HepG2 (cell line): ENCODE results near the gene E2F1. TPM values are rescaled to one million over a fixed set of nuclear protein-coding genes. Genes with fewer than 3 reads are reported as not detected.

ENCODE experiments used
- ATAC-seq: fragments of 200-7000 bp; cut with Tn5 transposase; 3 replicates; pipeline ENCODE4 v1.9.1; 2020; ENCODE audit warnings: mild to moderate bottlenecking, moderate library complexity
- BruUV-seq: library from RNA; stranded (reverse); fragments of 400-500 nt; replicated peaks from 2 replicates; lab custom pipeline; 2021; lab: Mats Ljungman, UMichigan
- CTCF ChIA-PET: fragments of 300-600 bp; formaldehyde crosslinking; extraction: SDS; loops from one replicate; lab custom pipeline; 2021; ENCODE audit warnings: low total read pairs, inconsistent platforms, low intra/inter-chr PET ratio; lab: Yijun Ruan, JAX
- POLR2A ChIA-PET: fragments of 350-600 bp; sonication (Branson Sonifier 250); formaldehyde crosslinking; loops from one replicate; lab custom pipeline; 2020; ENCODE audit warnings: antibody characterized with exemption, inconsistent platforms; lab: Yijun Ruan, JAX
- DNase-seq: peaks from one replicate; pipeline ENCODE4 v3.0.0-alpha.2; 2015; ENCODE audit warnings: low spot score
- FAIRE-seq: peaks from 3 replicates; lab custom pipeline; 2011; peaks lifted over from hg19 to GRCh38; lab: Jason Lieb, UNC
- H2AFZ ChIP-seq: one replicate; pipeline ENCODE4 v1.6.1; 2011; ENCODE audit warnings: low read length, inconsistent platforms
- H3K27ac ChIP-seq: fragments of 300-600 bp; 3 replicates; pipeline ENCODE4 v1.8.0; 2011; ENCODE audit warnings: mixed run types, mild to moderate bottlenecking, mixed read lengths, low read length, inconsistent platforms; ENCODE audit not compliant: insufficient read depth; ENCODE audit errors: extremely low read length
- H3K27me3 ChIP-seq, 2 experiments: fragments of 200-600 bp in 1 of 2; 2 replicates in 1 of 2; 3 replicates in 1 of 2; pipeline versions ENCODE4 v1.6.0 to v1.8.0; 2011; ENCODE audit warnings: low read length in 2 of 2, mild to moderate bottlenecking in 2 of 2, moderate library complexity in 2 of 2, inconsistent platforms in 1 of 2; ENCODE audit not compliant: insufficient read depth in 2 of 2, control insufficient read depth in 1 of 2
- H3K36me3 ChIP-seq, 2 experiments: fragments of 200-600 bp in 1 of 2; replicated peaks in 1 of 2; 2 replicates in 1 of 2; 3 replicates in 1 of 2; pipeline versions ENCODE4 v1.5.1 to v1.8.0; 2011; ENCODE audit warnings: low read length in 2 of 2, inconsistent platforms in 1 of 2; ENCODE audit not compliant: insufficient read depth in 2 of 2, control insufficient read depth in 1 of 2
- H3K4me1 ChIP-seq: 2 replicates; pipeline ENCODE4 v1.5.1; 2012; ENCODE audit warnings: low read length, inconsistent platforms; ENCODE audit not compliant: insufficient read depth
- H3K4me2 ChIP-seq: 2 replicates; pipeline ENCODE4 v1.6.0; 2011; ENCODE audit warnings: low read depth, low read length, inconsistent platforms
- H3K4me3 ChIP-seq, 3 experiments: fragments of 200-600 bp in 1 of 3; sonication (generic), shearing (Covaris generic) in 1 of 3; replicated peaks in 1 of 3; 2 replicates each; pipeline ENCODE4 v1.5.1; 2011 to 2016; ENCODE audit warnings: low read length in 3 of 3, inconsistent platforms in 2 of 3, low read depth in 2 of 3, mild to moderate bottlenecking in 2 of 3, control low read depth in 1 of 3, mixed read lengths in 1 of 3; ENCODE audit not compliant: insufficient read depth in 1 of 3
- H3K79me2 ChIP-seq: one replicate; pipeline ENCODE4 v1.6.1; 2011; ENCODE audit warnings: low read length, inconsistent platforms; ENCODE audit not compliant: insufficient read depth
- H3K9ac ChIP-seq: 2 replicates; pipeline ENCODE4 v1.6.0; 2011; ENCODE audit warnings: mild to moderate bottlenecking, low read depth, low read length, inconsistent platforms; ENCODE audit not compliant: insufficient read depth
- H3K9me3 ChIP-seq: 2 replicates; pipeline ENCODE4 v1.5.1; 2012; ENCODE audit warnings: mild to moderate bottlenecking, low read length
- H4K20me1 ChIP-seq: 2 replicates; pipeline ENCODE4 v1.6.0; 2011; ENCODE audit warnings: inconsistent platforms, mild to moderate bottlenecking, low read length, moderate library complexity; ENCODE audit not compliant: insufficient read depth
- CEBPG ChIP-seq: IDR thresholded peaks from 2 replicates; pipeline ENCODE4 v1.6.1; 2016
- LCORL ChIP-seq, 2 experiments: fragments of 450-650 bp in 1 of 2; sonication (generic) in 1 of 2; formaldehyde crosslinking in 1 of 2; IDR thresholded peaks; 2 replicates each; pipeline versions ENCODE4 v1.5.0 to v1.6.1; 2017 to 2020; ENCODE audit warnings: antibody characterized with exemption in 1 of 2, missing genetic modification reagents in 1 of 2
- REPIN1 ChIP-seq: sonication (generic); formaldehyde crosslinking; IDR thresholded peaks from 2 replicates; pipeline ENCODE4 v1.8.0; 2022; ENCODE audit warnings: missing genetic modification reagents, low read depth, mild to moderate bottlenecking, borderline replicate concordance
- SALL2 ChIP-seq: sonication (generic); formaldehyde crosslinking; IDR thresholded peaks from 2 replicates; pipeline ENCODE4 v1.8.1; 2023; ENCODE audit warnings: mild to moderate bottlenecking, missing genetic modification reagents, inconsistent platforms
- ZMYM4 ChIP-seq: sonication (generic); formaldehyde crosslinking; IDR thresholded peaks from 2 replicates; pipeline ENCODE4 v1.8.1; 2023; ENCODE audit warnings: mild to moderate bottlenecking, missing genetic modification reagents
- ZNF263 ChIP-seq: sonication (generic); formaldehyde crosslinking; IDR thresholded peaks from 2 replicates; pipeline ENCODE4 v1.4.0; 2020; ENCODE audit warnings: missing genetic modification reagents
- ZNF282 ChIP-seq: fragments of 450-650 bp; IDR thresholded peaks from 2 replicates; pipeline ENCODE4 v1.6.1; 2018; ENCODE audit not compliant: partially characterized antibody
- ZNF292 ChIP-seq: sonication (generic); formaldehyde crosslinking; IDR thresholded peaks from 2 replicates; pipeline ENCODE4 v1.8.1; 2022; ENCODE audit warnings: mild to moderate bottlenecking, low read depth, missing genetic modification reagents, borderline replicate concordance
- ZNF326 ChIP-seq: sonication (generic); formaldehyde crosslinking; IDR thresholded peaks from 2 replicates; pipeline ENCODE4 v1.4.0; 2020; ENCODE audit warnings: missing genetic modification reagents, borderline replicate concordance
- ZNF546 ChIP-seq: sonication (generic); formaldehyde crosslinking; conservative IDR thresholded peaks from 2 replicates; pipeline ENCODE4 v1.8.1; 2023; ENCODE audit warnings: mild to moderate bottlenecking, missing genetic modification reagents
- ZNF674 ChIP-seq: sonication (generic); formaldehyde crosslinking; IDR thresholded peaks from 2 replicates; pipeline ENCODE4 v1.5.0; 2020; ENCODE audit warnings: low read depth, mild to moderate bottlenecking, missing genetic modification reagents
- ZNF773 ChIP-seq: sonication (generic); formaldehyde crosslinking; IDR thresholded peaks from 2 replicates; pipeline ENCODE4 v1.4.0; 2020; ENCODE audit warnings: missing genetic modification reagents, borderline replicate concordance
- ZSCAN20 ChIP-seq: sonication (generic); formaldehyde crosslinking; IDR thresholded peaks from 2 replicates; pipeline ENCODE4 v1.4.0; 2020; ENCODE audit warnings: missing genetic modification reagents, mild to moderate bottlenecking, borderline replicate concordance
- WGBS: methylation state at CpG from one replicate; pipeline ENCODE4 v1.1.6; 2017; ENCODE audit warnings: low lambda C conversion rate; 5-methylcytosine and 5-hydroxymethylcytosine counted together
- in situ Hi-C: cut with HindIII; loops from 2 replicates; pipeline ENCODE4 v1.10.0; 2017; ENCODE audit warnings: low pct_unique_long_range_greater_than_20kb; ENCODE audit not compliant: extremely low pct_ligation_motif_present
- intact Hi-C: fragments of 100-400 bp; cut with micrococcal nuclease; formaldehyde crosslinking; loops from one replicate; pipeline ENCODE4 v1.10.0; 2022; ENCODE audit not compliant: unreplicated experiment
- polyA plus RNA-seq, 8 experiments: library from polyadenylated mRNA; depleted of rRNA in 3 of 8; stranded (reverse) in 7 of 8; unstranded in 1 of 8; fragments of >200 nt; fragmentation: Illumina TruSeq in 4 of 8; extraction: Trizol in 4 of 8; gene quantifications; 2 replicates each; pipeline versions ENCODE4 v1.2.1 to v1.2.3, GENCODE V29; 2011 to 2016; ENCODE audit warnings: low read depth in 4 of 8, missing spikeins in 1 of 8, mixed read lengths in 1 of 8; ENCODE audit not compliant: insufficient read depth in 1 of 8
- total RNA-seq, 5 experiments: library from RNA; depleted of rRNA; stranded (reverse); fragments of >200 nt; fragmentation: Illumina TruSeq; extraction: Trizol; gene quantifications; 2 replicates each; pipeline ENCODE4 v1.2.3, GENCODE V29; 2016; ENCODE audit warnings: low read depth in 1 of 5
- TF ChIP-seq, protein P1 (sequence below): sonication (generic); formaldehyde crosslinking; IDR thresholded peaks from 2 replicates; pipeline ENCODE4 v1.5.1; 2020; ENCODE audit warnings: missing genetic modification reagents, mild to moderate bottlenecking, borderline replicate concordance
- TF ChIP-seq, protein P2 (sequence below): sonication (generic); formaldehyde crosslinking; IDR thresholded peaks from 2 replicates; pipeline ENCODE4 v1.4.0; 2020; ENCODE audit warnings: missing genetic modification reagents, borderline replicate concordance
- TF ChIP-seq, protein P3 (sequence below), 2 experiments: sonication (generic) in 1 of 2; formaldehyde crosslinking in 1 of 2; IDR thresholded peaks; 2 replicates each; pipeline versions ENCODE4 v1.4.0 to v1.6.1; 2018 to 2020; ENCODE audit warnings: missing genetic modification reagents in 2 of 2, borderline replicate concordance in 1 of 2, low read depth in 1 of 2, mild to moderate bottlenecking in 1 of 2, missing biosample characterization in 1 of 2

Gene E2F1
- total and polyA plus RNA-seq, 2 of the 13 experiments (the other 11 are each of a cell fraction or from before 2014, with no cell fraction given): 25.5 to 39.4 TPM

DNA sequence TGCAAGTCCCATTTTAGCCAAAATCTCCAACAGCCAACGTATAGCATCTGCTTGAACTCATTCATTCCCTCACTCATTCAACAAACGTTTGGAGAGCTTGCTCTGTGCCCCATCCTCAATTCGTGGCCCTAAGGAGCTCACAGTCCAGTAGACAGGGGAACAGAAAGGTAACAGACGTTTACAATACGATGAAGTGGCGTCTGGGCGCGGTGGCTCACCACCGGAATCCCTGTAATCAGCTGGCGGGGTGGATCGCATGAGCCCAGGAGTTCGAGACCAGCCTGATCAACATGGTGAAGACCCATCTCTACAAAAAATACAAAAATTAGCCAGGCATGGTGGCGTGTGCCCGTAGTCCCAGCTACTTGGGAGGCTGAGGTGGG is 790 bp upstream of the E2F1 start:
- ATAC-seq (no peak), DNase-seq (no peak), FAIRE-seq (no peak)
- Histone ChIP-seq H3K4me2 (peak overlapping the region; percentile 97), H4K20me1 (no peaks in the 10 kb centered on the region), H3K36me3 (no peaks in the 10 kb centered on the region), H3K4me1 (peaks cover 66% of the 10 kb centered on the region), H3K27me3 (no peaks in the 10 kb centered on the region), H3K27ac (no peak overlapping the region), H2AFZ (peak overlapping the region; percentile 87), H3K79me2 (peaks cover 21% of the 10 kb centered on the region), H3K9me3 (no peaks in the 10 kb centered on the region), H3K9ac (no peak overlapping the region), H3K4me3 (peak overlapping the region; percentile 18 to 67 (median 27); a peak in 5 of 6 replicates)
- in situ Hi-C loops (no loop called here), intact Hi-C loops (loop anchor here (2.0 to 5.0 kb wide), 3 partner anchors 16 to 125 kb away; partner anchors contain the start of gene CHMP4B)
- TSS peak; percentile 46 for BruUV-seq
- POLR2A ChIA-PET: interaction anchor here (1.0 to 1.2 kb wide), 2 partner anchors 12 to 23 kb away, joined by 3 read pairs; no protein-coding TSS in a partner anchor
- CTCF ChIA-PET: interaction anchor here (0.6 kb wide), 1 partner anchor 33 kb away, joined by 3 read pairs; no protein-coding TSS in a partner anchor
- WGBS: 68% methylated on average over 14 of the region's 14 CpGs
- TF ChIP-seq, protein P1, sequence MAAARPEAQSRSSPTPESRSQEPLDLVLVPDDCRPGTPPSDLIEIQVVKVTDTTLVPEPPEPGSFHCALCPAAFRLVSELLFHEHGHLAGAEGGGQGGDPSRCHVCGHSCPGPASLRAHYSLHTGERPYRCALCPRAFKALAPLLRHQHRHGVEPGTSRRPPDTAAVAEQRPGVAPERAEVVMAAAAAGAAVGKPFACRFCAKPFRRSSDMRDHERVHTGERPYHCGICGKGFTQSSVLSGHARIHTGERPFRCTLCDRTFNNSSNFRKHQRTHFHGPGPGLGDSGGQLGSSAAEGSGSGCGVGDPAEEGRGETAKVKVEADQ: no peak
- TF ChIP-seq LCORL (IDR thresholded peaks at IDR 0.05): no peak
- no peak for TF ChIP-seq LCORL (CRISPR knock-in tag; IDR thresholded peaks at IDR 0.05)
- TF ChIP-seq REPIN1: no peak
- no peak for TF ChIP-seq ZNF674 (CRISPR knock-in tag)
- no peak for TF ChIP-seq CEBPG
- no peak for TF ChIP-seq ZNF326 (CRISPR knock-in tag)
- TF ChIP-seq ZSCAN20 (CRISPR knock-in tag): no peak
- TF ChIP-seq ZNF773 (CRISPR knock-in tag): no peak
- TF ChIP-seq ZMYM4 (CRISPR knock-in tag): no peak
- TF ChIP-seq ZNF263 (CRISPR knock-in tag): no peak
- no peak for TF ChIP-seq SALL2
- TF ChIP-seq, protein P2, sequence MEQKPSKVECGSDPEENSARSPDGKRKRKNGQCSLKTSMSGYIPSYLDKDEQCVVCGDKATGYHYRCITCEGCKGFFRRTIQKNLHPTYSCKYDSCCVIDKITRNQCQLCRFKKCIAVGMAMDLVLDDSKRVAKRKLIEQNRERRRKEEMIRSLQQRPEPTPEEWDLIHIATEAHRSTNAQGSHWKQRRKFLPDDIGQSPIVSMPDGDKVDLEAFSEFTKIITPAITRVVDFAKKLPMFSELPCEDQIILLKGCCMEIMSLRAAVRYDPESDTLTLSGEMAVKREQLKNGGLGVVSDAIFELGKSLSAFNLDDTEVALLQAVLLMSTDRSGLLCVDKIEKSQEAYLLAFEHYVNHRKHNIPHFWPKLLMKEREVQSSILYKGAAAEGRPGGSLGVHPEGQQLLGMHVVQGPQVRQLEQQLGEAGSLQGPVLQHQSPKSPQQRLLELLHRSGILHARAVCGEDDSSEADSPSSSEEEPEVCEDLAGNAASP (CRISPR knock-in tag): no peak
- no peak for TF ChIP-seq ZNF546 (CRISPR knock-in tag)
- TF ChIP-seq ZNF282: no peak
- TF ChIP-seq, protein P3, sequence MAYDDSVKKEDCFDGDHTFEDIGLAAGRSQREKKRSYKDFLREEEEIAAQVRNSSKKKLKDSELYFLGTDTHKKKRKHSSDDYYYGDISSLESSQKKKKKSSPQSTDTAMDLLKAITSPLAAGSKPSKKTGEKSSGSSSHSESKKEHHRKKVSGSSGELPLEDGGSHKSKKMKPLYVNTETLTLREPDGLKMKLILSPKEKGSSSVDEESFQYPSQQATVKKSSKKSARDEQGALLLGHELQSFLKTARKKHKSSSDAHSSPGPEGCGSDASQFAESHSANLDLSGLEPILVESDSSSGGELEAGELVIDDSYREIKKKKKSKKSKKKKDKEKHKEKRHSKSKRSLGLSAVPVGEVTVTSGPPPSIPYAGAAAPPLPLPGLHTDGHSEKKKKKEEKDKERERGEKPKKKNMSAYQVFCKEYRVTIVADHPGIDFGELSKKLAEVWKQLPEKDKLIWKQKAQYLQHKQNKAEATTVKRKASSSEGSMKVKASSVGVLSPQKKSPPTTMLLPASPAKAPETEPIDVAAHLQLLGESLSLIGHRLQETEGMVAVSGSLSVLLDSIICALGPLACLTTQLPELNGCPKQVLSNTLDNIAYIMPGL (CRISPR knock-in tag; IDR thresholded peaks at IDR 0.05; ENCODE audit: borderline replicate concordance in 1 of 2, low read depth in 1 of 2): peak in 1 of 2 experiments; percentile 43; a peak in 1 of 4 replicates
- TF ChIP-seq ZNF292 (CRISPR knock-in tag): 0 out of 2 replicates have a peak, but pooled peaks have one; percentile 12
